Astrocyte (in vitro differentiated cells and primary cell): ENCODE measurements around the gene CHMP1A. TPM values are rescaled to one million over a fixed set of nuclear protein-coding genes. Genes with fewer than 3 reads are reported as not detected.

ENCODE experiments used
- DNase-seq: peaks from one replicate; pipeline ENCODE4 v3.0.0-alpha.2; 2010; ENCODE audit warnings: low read depth
- FAIRE-seq: peaks from 2 replicates; lab custom pipeline; 2011; peaks lifted over from hg19 to GRCh38; lab: Jason Lieb, UNC
- H2AFZ ChIP-seq: 2 replicates; pipeline ENCODE4 v1.6.0; 2012; ENCODE audit warnings: low read depth, low read length, inconsistent platforms
- H3K27ac ChIP-seq: 2 replicates; pipeline ENCODE4 v1.5.1; 2011; ENCODE audit warnings: low read depth, low read length, inconsistent platforms
- H3K27me3 ChIP-seq: 2 replicates; pipeline ENCODE4 v1.6.0; 2011; ENCODE audit warnings: low read length, inconsistent platforms; ENCODE audit not compliant: insufficient read depth
- H3K36me3 ChIP-seq: 2 replicates; pipeline ENCODE4 v1.5.1; 2011; ENCODE audit warnings: low read length, inconsistent platforms; ENCODE audit not compliant: insufficient read depth
- H3K4me1 ChIP-seq: 2 replicates; pipeline ENCODE4 v1.5.1; 2011; ENCODE audit warnings: low read length, inconsistent platforms; ENCODE audit not compliant: insufficient read depth
- H3K4me2 ChIP-seq: 2 replicates; pipeline ENCODE4 v1.6.0; 2012; ENCODE audit warnings: low read length, inconsistent platforms
- H3K4me3 ChIP-seq: 2 replicates; pipeline ENCODE4 v1.5.1; 2011; ENCODE audit warnings: low read depth, mild to moderate bottlenecking, low read length, inconsistent platforms; ENCODE audit not compliant: insufficient read depth
- H3K79me2 ChIP-seq: 2 replicates; pipeline ENCODE4 v1.6.0; 2012; ENCODE audit warnings: mild to moderate bottlenecking, low read length, inconsistent platforms; ENCODE audit not compliant: insufficient read depth
- H3K9ac ChIP-seq: 2 replicates; pipeline ENCODE4 v1.6.0; 2012; ENCODE audit warnings: mild to moderate bottlenecking, low read length, inconsistent platforms
- H3K9me3 ChIP-seq: 2 replicates; pipeline ENCODE4 v1.5.1; 2012; ENCODE audit warnings: low read depth, mild to moderate bottlenecking, low read length, inconsistent platforms; ENCODE audit not compliant: insufficient read depth
- H4K20me1 ChIP-seq: 2 replicates; pipeline ENCODE4 v1.6.0; 2012; ENCODE audit warnings: low read length, inconsistent platforms; ENCODE audit not compliant: insufficient read depth
- H3K27ac Mint-ChIP-seq: one replicate; pipeline ENCODE4 v1.8.0; 2021; ENCODE audit warnings: mild to moderate bottlenecking, mixed read lengths; ENCODE audit not compliant: unreplicated experiment
- H3K27me3 Mint-ChIP-seq: one replicate; pipeline ENCODE4 v1.8.0; 2021; ENCODE audit warnings: low read depth, mixed read lengths; ENCODE audit not compliant: unreplicated experiment
- H3K36me3 Mint-ChIP-seq: one replicate; pipeline ENCODE4 v1.8.0; 2021; ENCODE audit warnings: low read depth, mixed read lengths; ENCODE audit not compliant: unreplicated experiment
- H3K4me1 Mint-ChIP-seq: one replicate; pipeline ENCODE4 v1.8.0; 2021; ENCODE audit warnings: low read depth, mixed read lengths; ENCODE audit not compliant: unreplicated experiment
- H3K4me3 Mint-ChIP-seq: one replicate; pipeline ENCODE4 v1.8.0; 2021; ENCODE audit warnings: mild to moderate bottlenecking, moderate library complexity, mixed read lengths; ENCODE audit not compliant: unreplicated experiment
- H3K9me3 Mint-ChIP-seq: one replicate; pipeline ENCODE4 v1.8.0; 2021; ENCODE audit warnings: mild to moderate bottlenecking, mixed read lengths; ENCODE audit not compliant: unreplicated experiment
- EZH2 ChIP-seq: IDR thresholded peaks from 2 replicates; pipeline ENCODE4 v1.6.1; 2012; ENCODE audit warnings: mild to moderate bottlenecking, low read length, inconsistent platforms; ENCODE audit not compliant: insufficient read depth
- total RNA-seq: library from RNA; stranded (reverse); gene quantifications from 2 replicates; pipeline ENCODE4 v1.2.1, GENCODE V29; 2021
- TF ChIP-seq, protein P1 (sequence below): IDR thresholded peaks from 2 replicates; pipeline ENCODE4 v1.5.1; 2011; ENCODE audit warnings: low read depth, mild to moderate bottlenecking, inconsistent platforms, low read length, moderate library complexity; ENCODE audit not compliant: insufficient read depth

CHMP1A gene
- total RNA-seq, 1 donor from 2014 or later, result 85.7 TPM

DNA sequence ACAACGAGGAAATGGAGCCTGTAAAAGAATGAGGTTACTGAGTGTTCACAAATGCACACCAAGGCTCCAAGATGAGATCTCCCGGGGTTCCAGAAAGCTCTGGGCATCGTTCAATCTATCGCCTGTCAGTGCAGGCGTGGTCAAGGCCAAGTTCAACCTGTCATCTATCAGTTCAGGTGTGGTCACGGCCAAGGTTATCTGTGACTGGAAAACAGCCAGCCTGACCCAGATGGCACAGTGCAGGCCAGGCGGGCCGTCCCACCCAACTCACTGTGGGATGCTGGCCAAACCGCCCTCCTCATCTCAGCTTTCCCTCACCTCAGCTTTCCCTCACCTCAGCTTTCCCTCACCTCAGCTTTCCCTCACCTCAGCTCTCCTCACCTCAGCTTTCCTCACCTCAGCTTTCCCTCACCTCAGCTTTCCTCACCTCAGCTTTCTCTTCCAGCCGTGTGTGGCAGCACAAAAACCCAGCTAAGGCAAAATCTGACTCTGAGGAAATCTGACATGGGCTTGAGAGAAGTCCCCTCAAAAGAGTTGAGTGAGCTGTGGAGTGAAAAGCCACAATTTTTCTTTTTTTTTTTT lies 2.4 kb downstream of the CHMP1A start:
- Mint-ChIP-seq H3K4me1 (peaks cover 9% of the 10 kb centered on the region), H3K9me3 (no peaks in the 10 kb centered on the region), H3K36me3 (peaks cover 5% of the 10 kb centered on the region), H3K4me3 (peak overlapping the region; percentile 85), H3K27ac (no peak overlapping the region), H3K27me3 (no peaks in the 10 kb centered on the region)
- no peak for DNase-seq
- Histone ChIP-seq H3K4me3 (no peak overlapping the region), H3K27ac (no peak overlapping the region), H4K20me1 (peaks cover 46% of the 10 kb centered on the region), H3K4me2 (no peak overlapping the region), H3K36me3 (no peaks in the 10 kb centered on the region), H2AFZ (no peak overlapping the region), H3K27me3 (no peaks in the 10 kb centered on the region), H3K4me1 (peaks cover 12% of the 10 kb centered on the region), H3K79me2 (peaks cover 76% of the 10 kb centered on the region), H3K9me3 (no peaks in the 10 kb centered on the region), H3K9ac (no peak overlapping the region)
- TF ChIP-seq EZH2, result no peak
- TF ChIP-seq, protein P1, sequence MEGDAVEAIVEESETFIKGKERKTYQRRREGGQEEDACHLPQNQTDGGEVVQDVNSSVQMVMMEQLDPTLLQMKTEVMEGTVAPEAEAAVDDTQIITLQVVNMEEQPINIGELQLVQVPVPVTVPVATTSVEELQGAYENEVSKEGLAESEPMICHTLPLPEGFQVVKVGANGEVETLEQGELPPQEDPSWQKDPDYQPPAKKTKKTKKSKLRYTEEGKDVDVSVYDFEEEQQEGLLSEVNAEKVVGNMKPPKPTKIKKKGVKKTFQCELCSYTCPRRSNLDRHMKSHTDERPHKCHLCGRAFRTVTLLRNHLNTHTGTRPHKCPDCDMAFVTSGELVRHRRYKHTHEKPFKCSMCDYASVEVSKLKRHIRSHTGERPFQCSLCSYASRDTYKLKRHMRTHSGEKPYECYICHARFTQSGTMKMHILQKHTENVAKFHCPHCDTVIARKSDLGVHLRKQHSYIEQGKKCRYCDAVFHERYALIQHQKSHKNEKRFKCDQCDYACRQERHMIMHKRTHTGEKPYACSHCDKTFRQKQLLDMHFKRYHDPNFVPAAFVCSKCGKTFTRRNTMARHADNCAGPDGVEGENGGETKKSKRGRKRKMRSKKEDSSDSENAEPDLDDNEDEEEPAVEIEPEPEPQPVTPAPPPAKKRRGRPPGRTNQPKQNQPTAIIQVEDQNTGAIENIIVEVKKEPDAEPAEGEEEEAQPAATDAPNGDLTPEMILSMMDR, result no peak
- FAIRE-seq, result no peak

GRCh38 chr16:89653656-89654295 lies 3.7 kb downstream of the CHMP1A start:
- H3K4me3 ChIP-seq, result no peak overlapping the region
- H3K9ac ChIP-seq, result no peak overlapping the region
- H3K79me2 ChIP-seq, result peaks cover 62% of the 10 kb centered on the region
- no peak overlapping the region for H2AFZ ChIP-seq
- H3K27ac ChIP-seq, result no peak overlapping the region
- peaks cover 6% of the 10 kb centered on the region for H3K36me3 Mint-ChIP-seq
- no peaks in the 10 kb centered on the region for H3K9me3 ChIP-seq
- no peaks in the 10 kb centered on the region for H3K27me3 Mint-ChIP-seq
- peaks cover 7% of the 10 kb centered on the region for H3K4me1 Mint-ChIP-seq
- H3K9me3 Mint-ChIP-seq, result no peaks in the 10 kb centered on the region
- no peaks in the 10 kb centered on the region for H3K27me3 ChIP-seq
- H3K4me3 Mint-ChIP-seq, result no peak overlapping the region
- DNase-seq (no peak), FAIRE-seq (no peak)
- H3K36me3 ChIP-seq, result no peaks in the 10 kb centered on the region
- no peak overlapping the region for H3K4me2 ChIP-seq
- peaks cover 8% of the 10 kb centered on the region for H3K4me1 ChIP-seq
- TF ChIP-seq, protein P1, result no peak
- TF ChIP-seq EZH2, result no peak
- no peak overlapping the region for H3K27ac Mint-ChIP-seq
- peaks cover 48% of the 10 kb centered on the region for H4K20me1 ChIP-seq

DNA sequence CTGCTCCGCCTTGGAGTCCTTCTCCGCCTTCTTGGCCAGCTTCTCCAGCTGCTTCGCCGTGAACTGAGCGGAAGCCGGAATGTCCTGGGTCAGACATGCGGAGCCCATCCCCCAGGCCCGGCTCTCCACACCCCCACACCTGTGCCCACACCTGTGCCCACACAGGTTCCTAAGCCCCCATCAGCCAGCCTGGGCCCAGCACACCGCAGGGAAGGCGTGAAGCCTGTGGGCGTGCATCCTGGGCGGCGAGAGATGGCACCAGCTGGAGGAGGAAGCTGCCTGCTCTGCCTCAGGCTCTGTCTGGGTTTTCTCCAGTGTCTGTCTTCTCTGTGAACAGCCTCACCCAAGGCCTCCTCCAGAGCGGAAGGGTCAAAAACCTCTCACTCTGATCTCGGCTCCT lies 5.9 kb downstream of the CHMP1A start:
- peaks cover 2% of the 10 kb centered on the region for H3K4me1 ChIP-seq
- H3K79me2 ChIP-seq, result peaks cover 47% of the 10 kb centered on the region
- H4K20me1 ChIP-seq, result peaks cover 52% of the 10 kb centered on the region
- H3K4me2 ChIP-seq, result no peak overlapping the region
- H3K4me1 Mint-ChIP-seq, result peaks cover 4% of the 10 kb centered on the region
- H3K27ac Mint-ChIP-seq, result no peak overlapping the region
- no peak overlapping the region for H3K4me3 Mint-ChIP-seq
- H3K27me3 Mint-ChIP-seq, result no peaks in the 10 kb centered on the region
- peaks cover 9% of the 10 kb centered on the region for H3K36me3 Mint-ChIP-seq
- no peak for DNase-seq
- FAIRE-seq, result no peak
- no peaks in the 10 kb centered on the region for H3K36me3 ChIP-seq
- H3K27ac ChIP-seq, result no peak overlapping the region
- TF ChIP-seq EZH2, result no peak
- TF ChIP-seq, protein P1, result no peak
- H3K9ac ChIP-seq, result no peak overlapping the region
- H3K27me3 ChIP-seq, result no peaks in the 10 kb centered on the region
- H3K4me3 ChIP-seq, result no peak overlapping the region
- H3K9me3 ChIP-seq, result no peaks in the 10 kb centered on the region
- H3K9me3 Mint-ChIP-seq, result no peaks in the 10 kb centered on the region
- H2AFZ ChIP-seq, result no peak overlapping the region
